Measurements from ENCODE around the gene GARS1.

DNA sequence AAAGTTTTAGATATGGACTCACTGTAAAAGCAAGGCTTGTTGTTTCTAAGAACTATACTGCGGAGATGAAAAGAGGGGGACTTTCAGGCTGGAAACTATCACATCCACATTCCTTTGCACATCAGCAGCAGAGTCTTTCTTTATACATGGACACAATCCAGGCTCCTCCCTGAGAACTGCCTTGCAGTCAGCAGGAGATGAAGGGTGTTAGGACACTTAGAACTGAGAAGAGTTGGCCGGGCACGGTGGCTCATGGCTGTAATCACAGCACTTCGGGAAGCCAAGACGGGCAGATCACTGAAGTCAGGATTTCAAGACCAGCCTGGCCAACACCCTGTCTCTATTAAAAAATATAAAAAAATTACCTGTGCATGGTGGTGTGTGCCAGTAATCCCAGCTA, 9.7 kb upstream of the GARS1 start:
- TF ChIP-seq, protein P1, sequence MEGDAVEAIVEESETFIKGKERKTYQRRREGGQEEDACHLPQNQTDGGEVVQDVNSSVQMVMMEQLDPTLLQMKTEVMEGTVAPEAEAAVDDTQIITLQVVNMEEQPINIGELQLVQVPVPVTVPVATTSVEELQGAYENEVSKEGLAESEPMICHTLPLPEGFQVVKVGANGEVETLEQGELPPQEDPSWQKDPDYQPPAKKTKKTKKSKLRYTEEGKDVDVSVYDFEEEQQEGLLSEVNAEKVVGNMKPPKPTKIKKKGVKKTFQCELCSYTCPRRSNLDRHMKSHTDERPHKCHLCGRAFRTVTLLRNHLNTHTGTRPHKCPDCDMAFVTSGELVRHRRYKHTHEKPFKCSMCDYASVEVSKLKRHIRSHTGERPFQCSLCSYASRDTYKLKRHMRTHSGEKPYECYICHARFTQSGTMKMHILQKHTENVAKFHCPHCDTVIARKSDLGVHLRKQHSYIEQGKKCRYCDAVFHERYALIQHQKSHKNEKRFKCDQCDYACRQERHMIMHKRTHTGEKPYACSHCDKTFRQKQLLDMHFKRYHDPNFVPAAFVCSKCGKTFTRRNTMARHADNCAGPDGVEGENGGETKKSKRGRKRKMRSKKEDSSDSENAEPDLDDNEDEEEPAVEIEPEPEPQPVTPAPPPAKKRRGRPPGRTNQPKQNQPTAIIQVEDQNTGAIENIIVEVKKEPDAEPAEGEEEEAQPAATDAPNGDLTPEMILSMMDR (IDR thresholded peaks at IDR 0.05; ENCODE audit: low read depth, low read length, missing input control): no peak
- TF ChIP-seq, protein P2, sequence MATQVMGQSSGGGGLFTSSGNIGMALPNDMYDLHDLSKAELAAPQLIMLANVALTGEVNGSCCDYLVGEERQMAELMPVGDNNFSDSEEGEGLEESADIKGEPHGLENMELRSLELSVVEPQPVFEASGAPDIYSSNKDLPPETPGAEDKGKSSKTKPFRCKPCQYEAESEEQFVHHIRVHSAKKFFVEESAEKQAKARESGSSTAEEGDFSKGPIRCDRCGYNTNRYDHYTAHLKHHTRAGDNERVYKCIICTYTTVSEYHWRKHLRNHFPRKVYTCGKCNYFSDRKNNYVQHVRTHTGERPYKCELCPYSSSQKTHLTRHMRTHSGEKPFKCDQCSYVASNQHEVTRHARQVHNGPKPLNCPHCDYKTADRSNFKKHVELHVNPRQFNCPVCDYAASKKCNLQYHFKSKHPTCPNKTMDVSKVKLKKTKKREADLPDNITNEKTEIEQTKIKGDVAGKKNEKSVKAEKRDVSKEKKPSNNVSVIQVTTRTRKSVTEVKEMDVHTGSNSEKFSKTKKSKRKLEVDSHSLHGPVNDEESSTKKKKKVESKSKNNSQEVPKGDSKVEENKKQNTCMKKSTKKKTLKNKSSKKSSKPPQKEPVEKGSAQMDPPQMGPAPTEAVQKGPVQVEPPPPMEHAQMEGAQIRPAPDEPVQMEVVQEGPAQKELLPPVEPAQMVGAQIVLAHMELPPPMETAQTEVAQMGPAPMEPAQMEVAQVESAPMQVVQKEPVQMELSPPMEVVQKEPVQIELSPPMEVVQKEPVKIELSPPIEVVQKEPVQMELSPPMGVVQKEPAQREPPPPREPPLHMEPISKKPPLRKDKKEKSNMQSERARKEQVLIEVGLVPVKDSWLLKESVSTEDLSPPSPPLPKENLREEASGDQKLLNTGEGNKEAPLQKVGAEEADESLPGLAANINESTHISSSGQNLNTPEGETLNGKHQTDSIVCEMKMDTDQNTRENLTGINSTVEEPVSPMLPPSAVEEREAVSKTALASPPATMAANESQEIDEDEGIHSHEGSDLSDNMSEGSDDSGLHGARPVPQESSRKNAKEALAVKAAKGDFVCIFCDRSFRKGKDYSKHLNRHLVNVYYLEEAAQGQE (IDR thresholded peaks at IDR 0.05): no peak
- TF ChIP-seq TAF1 (conservative IDR thresholded peaks at IDR 0.05): no peak
- no peak for TF ChIP-seq HNF4A (conservative IDR thresholded peaks at IDR 0.05)
- TF ChIP-seq GABPA (IDR thresholded peaks at IDR 0.05 in 1 of 2, conservative IDR thresholded peaks at IDR 0.05 in 1 of 2): no peak
- TF ChIP-seq, protein P3, sequence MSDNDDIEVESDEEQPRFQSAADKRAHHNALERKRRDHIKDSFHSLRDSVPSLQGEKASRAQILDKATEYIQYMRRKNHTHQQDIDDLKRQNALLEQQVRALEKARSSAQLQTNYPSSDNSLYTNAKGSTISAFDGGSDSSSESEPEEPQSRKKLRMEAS (IDR thresholded peaks at IDR 0.05): no peak
- no peak for TF ChIP-seq RAD21 (IDR thresholded peaks at IDR 0.05)
- TF ChIP-seq RXRA (IDR thresholded peaks at IDR 0.05): no peak
